Tibial nerve (tissue), 4 donors: ENCODE measurements around the gene NEDD4L. TPM values are rescaled to one million over a fixed set of nuclear protein-coding genes. Genes with fewer than 3 reads are reported as not detected.

Source experiments
- DNase-seq, 2 donors: peaks; one replicate each; pipeline ENCODE4 v3.0.0-alpha.2; 2019; ENCODE audit warnings: low spot score in 2 of 2
- H3K27ac ChIP-seq, 4 donors: fragments of 200-600 bp; sonication (generic) in 3 of 4; one replicate each; pipeline ENCODE4 v1.5.1; 2017 to 2019; ENCODE audit warnings: mild to moderate bottlenecking in 1 of 4
- H3K27me3 ChIP-seq, 2 donors: fragments of 200-600 bp; sonication (generic) in 1 of 2; one replicate each; pipeline versions ENCODE4 v1.5.1 to v1.6.0; 2017 to 2019
- H3K36me3 ChIP-seq, 3 donors: fragments of 200-600 bp; sonication (generic); one replicate each; pipeline ENCODE4 v1.5.1; 2018 to 2019
- H3K4me1 ChIP-seq, 4 donors: fragments of 200-600 bp; sonication (generic) in 3 of 4; one replicate each; pipeline ENCODE4 v1.5.1; 2017 to 2019
- H3K4me3 ChIP-seq, 4 donors: fragments of 200-600 bp; sonication (generic) in 3 of 4; one replicate each; pipeline ENCODE4 v1.5.1; 2017 to 2019; ENCODE audit warnings: mild to moderate bottlenecking in 1 of 4, moderate library complexity in 1 of 4
- H3K9me3 ChIP-seq, 4 donors: fragments of 200-600 bp; sonication (generic) in 3 of 4; one replicate each; pipeline ENCODE4 v1.5.1; 2017 to 2019
- CTCF ChIP-seq, 5 experiments: fragments of 200-600 bp in 3 of 5; fragments of 450-650 bp in 2 of 5; sonication (generic) in 3 of 5; IDR thresholded peaks; one replicate each; pipeline ENCODE4 v1.5.1; 2016 to 2019; ENCODE audit warnings: antibody characterized with exemption in 5 of 5, mild to moderate bottlenecking in 3 of 5, moderate library complexity in 2 of 5
- EP300 ChIP-seq, 2 donors: sonication (generic); formaldehyde crosslinking; IDR thresholded peaks; one replicate each; pipeline ENCODE4 v1.6.1; 2017; ENCODE audit warnings: antibody characterized with exemption in 2 of 2, mild to moderate bottlenecking in 1 of 2
- POLR2A ChIP-seq, 2 donors: fragments of 450-650 bp; IDR thresholded peaks; one replicate each; pipeline ENCODE4 v1.6.1; 2017; ENCODE audit warnings: antibody characterized with exemption in 2 of 2, mild to moderate bottlenecking in 2 of 2, moderate library complexity in 2 of 2
- WGBS, 2 donors: methylation state at CpG; one replicate each; pipeline ENCODE4 v1.1.5; 2018; 5-methylcytosine and 5-hydroxymethylcytosine counted together
- total RNA-seq, 4 donors: library from RNA; depleted of rRNA; stranded (reverse); fragments of >200 nt; gene quantifications; one replicate each; pipeline ENCODE4 v1.1.0, GENCODE V29; 2016

The NEDD4L gene
- total RNA-seq, 4 donors from 2014 or later = 15.3 to 59.9 (median 26.8) TPM

DNA sequence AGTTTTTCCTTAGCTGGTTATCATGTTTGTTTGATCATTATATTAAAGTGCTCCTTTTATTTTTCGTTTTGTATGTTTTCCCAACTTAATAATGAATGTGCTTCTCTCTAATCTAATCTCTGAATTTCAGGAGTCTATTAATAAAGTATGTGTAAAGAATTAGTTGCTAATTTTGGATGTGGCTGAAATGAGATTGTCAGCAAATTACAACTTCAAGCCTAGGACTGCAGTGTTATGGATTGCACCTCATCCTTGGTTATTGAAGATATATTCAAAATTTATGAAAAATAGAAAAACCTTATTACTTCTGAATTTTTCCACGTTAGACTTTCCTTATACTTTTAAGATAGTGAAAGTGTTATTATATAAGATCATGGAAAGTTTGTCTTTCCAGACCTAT is 227.7 kb downstream of the NEDD4L start:
- no peak for DNase-seq
- no peak for TF ChIP-seq POLR2A (IDR thresholded peaks at IDR 0.05)
- TF ChIP-seq EP300 (IDR thresholded peaks at IDR 0.05) = no peak
- no peak for TF ChIP-seq CTCF (IDR thresholded peaks at IDR 0.05)
- no peaks in the 10 kb centered on the region for H3K4me1 ChIP-seq
- WGBS, 2 donors = 83 to 84% methylated on average over 2 of the region's 2 CpGs
- H3K27ac ChIP-seq = no peak overlapping the region
- no peaks in the 10 kb centered on the region for H3K36me3 ChIP-seq
- no peaks in the 10 kb centered on the region for H3K27me3 ChIP-seq
- H3K4me3 ChIP-seq = no peak overlapping the region
- H3K9me3 ChIP-seq = no peaks in the 10 kb centered on the region

GRCh38 chr18:58272209-58272608 is 228.2 kb downstream of the NEDD4L start:
- Histone ChIP-seq H3K4me1 (no peaks in the 10 kb centered on the region), H3K9me3 (no peaks in the 10 kb centered on the region), H3K27me3 (no peaks in the 10 kb centered on the region), H3K27ac (no peak overlapping the region), H3K36me3 (no peaks in the 10 kb centered on the region), H3K4me3 (no peak overlapping the region)
- no peak for TF ChIP-seq POLR2A (IDR thresholded peaks at IDR 0.05)
- no peak for TF ChIP-seq EP300 (IDR thresholded peaks at IDR 0.05)
- 96 to 98% methylated on average over 6 of the region's 6 CpGs for WGBS, 2 donors
- DNase-seq = no peak

DNA sequence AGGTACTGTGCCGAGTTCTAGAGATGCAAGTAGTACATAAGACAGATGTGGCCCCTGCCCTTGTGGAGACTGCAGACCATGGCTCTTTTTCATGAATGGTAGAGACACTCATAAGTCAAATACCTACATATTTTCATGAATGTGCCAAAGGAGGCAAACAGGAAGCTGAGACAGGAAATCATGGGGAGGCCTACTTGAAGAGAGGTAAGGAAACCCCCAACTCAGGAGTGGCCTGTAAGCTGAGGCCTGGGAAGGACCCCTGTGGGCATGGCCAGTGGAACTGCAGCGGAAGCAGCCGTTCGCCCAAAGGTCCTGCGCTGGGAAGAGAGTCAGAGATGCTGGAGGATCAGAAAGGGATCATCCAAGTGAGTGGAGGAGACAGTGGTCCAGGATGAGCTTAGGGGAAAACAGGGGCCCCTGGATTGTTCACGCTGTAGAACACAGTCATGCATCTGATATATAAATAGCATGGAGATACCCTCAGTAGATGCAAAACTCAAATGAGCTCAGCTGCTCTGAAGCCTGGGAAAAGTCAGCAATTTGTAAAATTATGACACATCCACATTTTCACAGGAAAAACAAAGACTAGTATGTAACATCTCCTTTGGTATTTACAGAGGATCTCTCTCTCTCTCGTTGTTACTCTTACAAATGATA is 228.9 kb downstream of the NEDD4L start:
- Histone ChIP-seq H3K27me3 (no peaks in the 10 kb centered on the region), H3K27ac (no peak overlapping the region), H3K4me1 (no peaks in the 10 kb centered on the region), H3K9me3 (no peaks in the 10 kb centered on the region), H3K36me3 (no peaks in the 10 kb centered on the region), H3K4me3 (no peak overlapping the region)
- no peak for DNase-seq
- 88 to 89% methylated on average over 7 of the region's 7 CpGs for WGBS, 2 donors
- TF ChIP-seq EP300 (IDR thresholded peaks at IDR 0.05) = no peak

DNA sequence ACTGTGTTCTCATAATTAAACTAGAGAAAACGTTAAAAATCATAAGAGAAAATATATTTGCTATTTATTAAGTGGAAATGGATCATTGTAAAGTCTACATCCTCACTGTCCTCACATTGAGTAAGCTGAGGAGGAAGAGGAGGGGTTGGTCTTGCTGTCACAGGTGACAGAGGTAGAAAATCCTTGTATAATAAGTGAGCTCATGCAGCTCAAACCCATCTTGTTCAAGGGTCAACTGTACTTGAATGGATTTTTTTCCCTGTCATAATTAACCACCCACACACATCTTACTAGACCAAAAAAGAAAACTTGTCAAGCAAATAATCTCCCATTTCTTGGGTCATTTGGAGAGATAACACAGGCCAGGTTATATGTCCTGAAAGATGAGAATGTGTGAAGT is 231.2 kb downstream of the NEDD4L start:
- no peak for DNase-seq
- no peak overlapping the region for H3K27ac ChIP-seq
- no peaks in the 10 kb centered on the region for H3K4me1 ChIP-seq
- TF ChIP-seq CTCF (IDR thresholded peaks at IDR 0.05) = no peak
- no peak for TF ChIP-seq POLR2A (IDR thresholded peaks at IDR 0.05)
- TF ChIP-seq EP300 (IDR thresholded peaks at IDR 0.05) = no peak
- no peaks in the 10 kb centered on the region for H3K9me3 ChIP-seq
- H3K4me3 ChIP-seq = no peak overlapping the region
- no peaks in the 10 kb centered on the region for H3K27me3 ChIP-seq
- WGBS, 2 donors = 50 to 90% methylated on average over 1 of the region's 1 CpG
- H3K36me3 ChIP-seq = no peaks in the 10 kb centered on the region

GRCh38 chr18:58276789-58277739 is 233.0 kb downstream of the NEDD4L start:
- H3K27ac ChIP-seq = no peak overlapping the region
- H3K4me1 ChIP-seq = no peaks in the 10 kb centered on the region
- H3K4me3 ChIP-seq = no peak overlapping the region
- H3K27me3 ChIP-seq = no peaks in the 10 kb centered on the region
- no peak for DNase-seq
- 75 to 78% methylated on average over 10 of the region's 10 CpGs for WGBS, 2 donors
- no peaks in the 10 kb centered on the region for H3K36me3 ChIP-seq
- TF ChIP-seq POLR2A (IDR thresholded peaks at IDR 0.05) (no peak), CTCF (IDR thresholded peaks at IDR 0.05) (no peak), EP300 (IDR thresholded peaks at IDR 0.05) (no peak)
- H3K9me3 ChIP-seq = no peaks in the 10 kb centered on the region
